Endothelial cell of umbilical vein (primary cell): ENCODE measurements around the gene METTL16. TPM values are rescaled to one million over a fixed set of nuclear protein-coding genes. Genes with fewer than 3 reads are reported as not detected.

Source experiments
- BruUV-seq: library from RNA; stranded (reverse); fragments of 400-500 nt; replicated peaks from 2 replicates; lab custom pipeline; 2021; lab: Mats Ljungman, UMichigan
- CTCF ChIA-PET: fragments of 300-600, 350-600 bp; sonication (Branson Sonifier 250); formaldehyde crosslinking; loops from one replicate; lab custom pipeline; 2021; ENCODE audit warnings: antibody characterized with exemption, inconsistent platforms; lab: Charles Lee
- POLR2A ChIA-PET: fragments of 300-600, 350-600 bp; sonication (Branson Sonifier 250); formaldehyde crosslinking; loops from one replicate; lab custom pipeline; 2021; ENCODE audit warnings: antibody characterized with exemption, inconsistent platforms; lab: Charles Lee
- DNase-seq: peaks from one replicate; pipeline ENCODE4 v3.0.0-alpha.2; 2011; ENCODE audit warnings: low read depth, low spot score
- FAIRE-seq: peaks from 2 replicates; lab custom pipeline; 2011; peaks lifted over from hg19 to GRCh38; lab: Jason Lieb, UNC
- H2AFZ ChIP-seq: 2 replicates; pipeline ENCODE4 v1.6.0; 2012; ENCODE audit warnings: low read depth, low read length, control low read depth, inconsistent platforms
- H3K27ac ChIP-seq: 2 replicates; pipeline ENCODE4 v1.5.1; 2011; ENCODE audit warnings: low read depth, mild to moderate bottlenecking, control low read depth, low read length, moderate library complexity; ENCODE audit not compliant: insufficient read depth
- H3K27me3 ChIP-seq, 2 experiments: 2 replicates each; pipeline versions ENCODE4 v1.6.0 to v1.6.1; 2011; ENCODE audit warnings: low read length in 2 of 2, mixed read lengths in 1 of 2; ENCODE audit not compliant: control insufficient read depth in 2 of 2, insufficient read depth in 2 of 2
- H3K36me3 ChIP-seq, 2 experiments: 2 replicates in 1 of 2; 3 replicates in 1 of 2; pipeline ENCODE4 v1.5.1; 2011; ENCODE audit warnings: low read length in 2 of 2, mild to moderate bottlenecking in 1 of 2, moderate library complexity in 1 of 2; ENCODE audit not compliant: control insufficient read depth in 2 of 2, insufficient read depth in 2 of 2; ENCODE audit errors: extremely low read depth in 1 of 2
- H3K4me1 ChIP-seq: 3 replicates; pipeline ENCODE4 v1.5.1; 2011; ENCODE audit warnings: mild to moderate bottlenecking, low read length; ENCODE audit not compliant: control insufficient read depth, insufficient read depth; ENCODE audit errors: extremely low read depth
- H3K4me2 ChIP-seq: 2 replicates; pipeline ENCODE4 v1.6.1; 2011; ENCODE audit warnings: low read length, control low read depth, mixed read lengths; ENCODE audit not compliant: insufficient read depth
- H3K4me3 ChIP-seq, 3 experiments: fragments of 200-600 bp in 1 of 3; sonication (generic), shearing (Covaris generic) in 1 of 3; replicated peaks in 1 of 3; 2 replicates each; pipeline ENCODE4 v1.5.1; 2011 to 2016; ENCODE audit warnings: control low read depth in 3 of 3, low read length in 3 of 3, mild to moderate bottlenecking in 2 of 3, inconsistent platforms in 1 of 3, low read depth in 1 of 3, moderate library complexity in 1 of 3; ENCODE audit not compliant: insufficient read depth in 1 of 3
- H3K79me2 ChIP-seq: 2 replicates; pipeline ENCODE4 v1.6.0; 2012; ENCODE audit warnings: low read length, inconsistent platforms; ENCODE audit not compliant: control insufficient read depth, insufficient read depth
- H3K9ac ChIP-seq: replicated peaks from 2 replicates; pipeline ENCODE3; 2011; ENCODE audit warnings: low read length, control low read depth; ENCODE audit not compliant: insufficient read depth; ENCODE audit errors: extremely low read depth
- H3K9me1 ChIP-seq: replicated peaks from 3 replicates; pipeline ENCODE4 v1.6.0; 2011; ENCODE audit warnings: mild to moderate bottlenecking, low read length; ENCODE audit not compliant: control insufficient read depth, insufficient read depth; ENCODE audit errors: extremely low read depth
- H3K9me3 ChIP-seq: replicated peaks from 2 replicates; pipeline ENCODE4 v1.5.1; 2012; ENCODE audit warnings: low read length, inconsistent platforms; ENCODE audit not compliant: control insufficient read depth, insufficient read depth
- H4K20me1 ChIP-seq: replicated peaks from 2 replicates; pipeline ENCODE3; 2011; ENCODE audit warnings: mild to moderate bottlenecking, low read length; ENCODE audit not compliant: control insufficient read depth, insufficient read depth; ENCODE audit errors: extremely low read depth
- EZH2 ChIP-seq: IDR thresholded peaks from 2 replicates; pipeline ENCODE4 v1.6.1; 2012; ENCODE audit warnings: borderline replicate concordance, low read depth, mild to moderate bottlenecking, moderate library complexity, low read length, inconsistent platforms; ENCODE audit not compliant: severe bottlenecking
- FOS ChIP-seq: IDR thresholded peaks from 2 replicates; pipeline ENCODE4 v1.6.1; 2011; ENCODE audit warnings: mild to moderate bottlenecking, low read length, moderate library complexity, borderline replicate concordance; ENCODE audit not compliant: insufficient read depth
- GATA2 ChIP-seq: IDR thresholded peaks from 2 replicates; pipeline ENCODE4 v1.7.0; 2011; ENCODE audit warnings: low read depth, mild to moderate bottlenecking, moderate library complexity, mixed read lengths, low read length; ENCODE audit not compliant: insufficient read length, insufficient read depth
- JUN ChIP-seq: IDR thresholded peaks from 2 replicates; pipeline ENCODE4 v1.6.1; 2011; ENCODE audit warnings: borderline replicate concordance, low read depth; ENCODE audit not compliant: insufficient read length, insufficient read depth
- MAX ChIP-seq: IDR thresholded peaks from 2 replicates; pipeline ENCODE4 v1.6.1; 2011; ENCODE audit not compliant: insufficient read depth, insufficient read length
- MYC ChIP-seq: IDR thresholded peaks from one replicate; pipeline ENCODE4 v1.6.1; 2011; ENCODE audit warnings: mild to moderate bottlenecking, low read depth, low read length
- POLR2A ChIP-seq: IDR thresholded peaks from 2 replicates; pipeline ENCODE4 v1.6.1; 2012; ENCODE audit warnings: low read depth, mild to moderate bottlenecking, control low read depth, low read length
- POLR2AphosphoS5 ChIP-seq: IDR thresholded peaks from 2 replicates; pipeline ENCODE4 v1.6.1; 2012; ENCODE audit warnings: low read depth, mild to moderate bottlenecking, control low read depth, low read length, moderate library complexity; ENCODE audit not compliant: insufficient read depth
- dilution Hi-C: fragments of 300-500 bp; cut with MboI; formaldehyde crosslinking; loops from one replicate; pipeline ENCODE4 v1.15.0; 2019; ENCODE audit warnings: low sequenced_read_pairs; ENCODE audit not compliant: extremely low pct_ligation_motif_present
- intact Hi-C: fragments of 100-400 bp; cut with micrococcal nuclease; formaldehyde crosslinking; loops from one replicate; pipeline ENCODE4 v1.10.0; 2022
- polyA plus RNA-seq, 4 experiments: library from polyadenylated mRNA; depleted of rRNA in 3 of 4; stranded (reverse) in 3 of 4; unstranded in 1 of 4; fragments of >200 nt; gene quantifications; 2 replicates each; pipeline versions ENCODE4 v1.2.1 to v1.2.3, GENCODE V29; 2011 to 2012; ENCODE audit warnings: missing spikeins in 1 of 4
- total RNA-seq: library from RNA; stranded (reverse); gene quantifications from 2 replicates; pipeline ENCODE4 v1.2.3, GENCODE V29; 2021
- TF ChIP-seq, protein P1 (sequence below), 2 donors: IDR thresholded peaks; 1 replicate in 1 of 2; 2 replicates in 1 of 2; pipeline ENCODE4 v1.5.1; 2011; ENCODE audit warnings: low read length in 2 of 2, mild to moderate bottlenecking in 2 of 2, moderate library complexity in 2 of 2, control low read depth in 1 of 2, inconsistent platforms in 1 of 2, low read depth in 1 of 2; ENCODE audit not compliant: insufficient read depth in 1 of 2; ENCODE audit errors: extremely low read depth in 1 of 2

The METTL16 gene
- total and polyA plus RNA-seq, 2 donors (not counting 3 experiments of a cell fraction or from before 2014, with no cell fraction given): 11.0 to 24.7 TPM

DNA sequence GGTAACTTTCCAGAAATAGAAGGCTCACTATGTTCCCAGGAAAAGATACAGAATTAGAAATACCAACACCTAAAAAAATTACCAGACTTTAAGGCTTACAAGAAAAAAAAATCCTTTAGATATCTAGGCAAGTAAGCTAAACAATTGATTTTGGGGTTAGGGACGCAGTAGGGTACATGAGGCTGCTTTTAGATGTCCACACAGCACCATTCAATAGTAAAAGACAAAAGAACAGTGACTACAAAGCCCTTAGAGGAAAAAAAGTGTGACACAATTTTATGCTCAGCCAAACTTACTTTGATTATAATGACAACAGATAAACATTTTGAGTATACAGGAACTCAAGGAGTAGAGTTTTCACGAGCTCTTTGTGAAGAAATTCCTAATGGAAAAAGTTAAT, 29.9 kb downstream of the METTL16 start:
- FAIRE-seq (no peak), DNase-seq (no peak)
- peaks cover 45% of the 10 kb centered on the region for H3K79me2 ChIP-seq
- H3K36me3 ChIP-seq: no peaks in the 10 kb centered on the region
- POLR2A ChIA-PET: no interaction called here
- TF ChIP-seq MYC: no peak
- TF ChIP-seq EZH2: no peak
- no peak for TF ChIP-seq FOS
- TF ChIP-seq POLR2A: no peak
- no peak for TF ChIP-seq JUN
- TF ChIP-seq POLR2AphosphoS5: no peak
- no peak for TF ChIP-seq MAX
- no peak for TF ChIP-seq GATA2
- TF ChIP-seq, protein P1, sequence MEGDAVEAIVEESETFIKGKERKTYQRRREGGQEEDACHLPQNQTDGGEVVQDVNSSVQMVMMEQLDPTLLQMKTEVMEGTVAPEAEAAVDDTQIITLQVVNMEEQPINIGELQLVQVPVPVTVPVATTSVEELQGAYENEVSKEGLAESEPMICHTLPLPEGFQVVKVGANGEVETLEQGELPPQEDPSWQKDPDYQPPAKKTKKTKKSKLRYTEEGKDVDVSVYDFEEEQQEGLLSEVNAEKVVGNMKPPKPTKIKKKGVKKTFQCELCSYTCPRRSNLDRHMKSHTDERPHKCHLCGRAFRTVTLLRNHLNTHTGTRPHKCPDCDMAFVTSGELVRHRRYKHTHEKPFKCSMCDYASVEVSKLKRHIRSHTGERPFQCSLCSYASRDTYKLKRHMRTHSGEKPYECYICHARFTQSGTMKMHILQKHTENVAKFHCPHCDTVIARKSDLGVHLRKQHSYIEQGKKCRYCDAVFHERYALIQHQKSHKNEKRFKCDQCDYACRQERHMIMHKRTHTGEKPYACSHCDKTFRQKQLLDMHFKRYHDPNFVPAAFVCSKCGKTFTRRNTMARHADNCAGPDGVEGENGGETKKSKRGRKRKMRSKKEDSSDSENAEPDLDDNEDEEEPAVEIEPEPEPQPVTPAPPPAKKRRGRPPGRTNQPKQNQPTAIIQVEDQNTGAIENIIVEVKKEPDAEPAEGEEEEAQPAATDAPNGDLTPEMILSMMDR (IDR thresholded peaks at IDR 0.05; ENCODE audit: extremely low read depth in 1 of 2, insufficient read depth in 1 of 2, low read depth in 1 of 2, low read length in 2 of 2): no peak
- BruUV-seq: no TSS peak
- no peaks in the 10 kb centered on the region for H4K20me1 ChIP-seq
- no peak overlapping the region for H3K4me2 ChIP-seq
- intact Hi-C loops (no loop called here), dilution Hi-C loops (no loop called here)
- CTCF ChIA-PET: interaction anchor here (0.7 kb wide), 1 partner anchor 8 kb away, joined by 3 read pairs; no protein-coding TSS in a partner anchor
- no peaks in the 10 kb centered on the region for H3K9me1 ChIP-seq
- no peaks in the 10 kb centered on the region for H3K9me3 ChIP-seq
- peaks cover 5% of the 10 kb centered on the region for H3K4me1 ChIP-seq
- no peaks in the 10 kb centered on the region for H3K27me3 ChIP-seq
- H3K9ac ChIP-seq: no peak overlapping the region
- no peak overlapping the region for H3K4me3 ChIP-seq
- no peak overlapping the region for H3K27ac ChIP-seq
- no peak overlapping the region for H2AFZ ChIP-seq
